HEK293 (cell line): ENCODE data around the gene PCDHAC1.

Source experiments
- CTCF ChIA-PET: fragments of 350-600 bp; formaldehyde crosslinking; extraction: SDS; loops from one replicate; lab custom pipeline; 2021; ENCODE audit warnings: antibody characterized with exemption; lab: Yijun Ruan, JAX
- POLR2A ChIA-PET: fragments of 300-600 bp; formaldehyde crosslinking; extraction: SDS; loops from one replicate; lab custom pipeline; 2020; ENCODE audit warnings: antibody characterized with exemption, inconsistent platforms; lab: Yijun Ruan, JAX
- H3K27ac ChIP-seq: fragments of 200-500 bp; sonication (Bioruptor generic); 2 replicates; pipeline ENCODE4 v1.5.1; 2014; ENCODE audit warnings: low read depth, low read length, control low read depth, inconsistent platforms; ENCODE audit errors: extremely low read depth
- H3K36me3 ChIP-seq, 2 experiments: fragments of 200-500 bp in 1 of 2; sonication (Bioruptor generic) in 1 of 2; 1 replicate in 1 of 2; 2 replicates in 1 of 2; pipeline ENCODE4 v1.5.1; 2014 to 2017; ENCODE audit warnings: inconsistent platforms in 2 of 2, low read length in 2 of 2; ENCODE audit not compliant: control insufficient read depth in 2 of 2, insufficient read depth in 1 of 2
- H3K4me1 ChIP-seq: fragments of 200-500 bp; sonication (Bioruptor generic); 2 replicates; pipeline ENCODE4 v1.5.1; 2014; ENCODE audit warnings: mild to moderate bottlenecking, low read length, inconsistent platforms; ENCODE audit not compliant: control insufficient read depth, insufficient read depth
- H3K4me3 ChIP-seq: 2 replicates; pipeline ENCODE4 v1.5.1; 2011; ENCODE audit warnings: low read depth, mild to moderate bottlenecking, control low read depth, low read length, moderate library complexity
- H3K9me3 ChIP-seq: fragments of 200-500 bp; sonication (Bioruptor generic); 2 replicates; pipeline ENCODE4 v1.5.1; 2014; ENCODE audit warnings: low read depth, low read length, inconsistent platforms; ENCODE audit not compliant: control insufficient read depth, insufficient read depth
- KLF17 ChIP-seq: fragments of 450-650 bp; formaldehyde crosslinking; IDR thresholded peaks from 2 replicates; pipeline ENCODE4 v1.5.1; 2016; ENCODE audit warnings: missing biosample characterization, missing genetic modification characterization
- RBAK ChIP-seq: fragments of 450-650 bp; formaldehyde crosslinking; IDR thresholded peaks from 2 replicates; pipeline ENCODE4 v1.5.1; 2016; ENCODE audit warnings: missing biosample characterization, missing genetic modification characterization
- ZFHX2 ChIP-seq: fragments of 450-650 bp; formaldehyde crosslinking; conservative IDR thresholded peaks from 2 replicates; pipeline ENCODE4 v1.5.1; 2016; ENCODE audit warnings: missing biosample characterization, missing genetic modification characterization
- ZNF169 ChIP-seq: fragments of 450-650 bp; formaldehyde crosslinking; IDR thresholded peaks from 2 replicates; pipeline ENCODE4 v1.5.1; 2016; ENCODE audit warnings: missing biosample characterization, missing genetic modification characterization
- ZNF184 ChIP-seq: fragments of 450-650 bp; IDR thresholded peaks from 2 replicates; pipeline ENCODE4 v1.5.1; 2018; ENCODE audit warnings: missing biosample characterization, mild to moderate bottlenecking, missing genetic modification characterization
- ZNF248 ChIP-seq: fragments of 450-650 bp; formaldehyde crosslinking; IDR thresholded peaks from 2 replicates; pipeline ENCODE4 v1.5.1; 2017; ENCODE audit warnings: missing biosample characterization, missing genetic modification characterization
- ZNF280D ChIP-seq: fragments of 450-650 bp; formaldehyde crosslinking; IDR thresholded peaks from 2 replicates; pipeline ENCODE4 v1.5.1; 2016; ENCODE audit warnings: missing biosample characterization, missing genetic modification characterization
- ZNF362 ChIP-seq: fragments of 450-650 bp; formaldehyde crosslinking; IDR thresholded peaks from 2 replicates; pipeline ENCODE4 v1.5.1; 2016; ENCODE audit warnings: missing biosample characterization, missing genetic modification characterization
- ZNF37A ChIP-seq: fragments of 450-650 bp; IDR thresholded peaks from 2 replicates; pipeline ENCODE4 v1.5.1; 2018; ENCODE audit warnings: missing biosample characterization, missing genetic modification characterization
- ZNF398 ChIP-seq: fragments of 450-650 bp; formaldehyde crosslinking; IDR thresholded peaks from 2 replicates; pipeline ENCODE4 v1.5.1; 2017; ENCODE audit warnings: missing biosample characterization, missing genetic modification characterization
- ZNF501 ChIP-seq: fragments of 450-650 bp; formaldehyde crosslinking; IDR thresholded peaks from 2 replicates; pipeline ENCODE4 v1.5.1; 2016; ENCODE audit warnings: missing biosample characterization, missing genetic modification characterization
- ZNF530 ChIP-seq: fragments of 450-650 bp; formaldehyde crosslinking; IDR thresholded peaks from 2 replicates; pipeline ENCODE4 v1.5.1; 2016; ENCODE audit warnings: low read depth, missing biosample characterization, missing genetic modification characterization
- ZNF548 ChIP-seq: fragments of 450-650 bp; formaldehyde crosslinking; IDR thresholded peaks from 2 replicates; pipeline ENCODE4 v1.5.1; 2016; ENCODE audit warnings: missing biosample characterization, missing genetic modification characterization
- ZNF585B ChIP-seq: fragments of 450-650 bp; formaldehyde crosslinking; IDR thresholded peaks from 2 replicates; pipeline ENCODE4 v1.5.1; 2016; ENCODE audit warnings: missing biosample characterization, missing genetic modification characterization
- ZNF660 ChIP-seq: fragments of 450-650 bp; IDR thresholded peaks from 2 replicates; pipeline ENCODE4 v1.5.1; 2018; ENCODE audit warnings: missing biosample characterization, mild to moderate bottlenecking, missing genetic modification characterization
- ZNF701 ChIP-seq: fragments of 450-650 bp; formaldehyde crosslinking; IDR thresholded peaks from 2 replicates; pipeline ENCODE4 v1.5.1; 2016; ENCODE audit warnings: missing biosample characterization, missing genetic modification characterization
- ZNF791 ChIP-seq: fragments of 450-650 bp; formaldehyde crosslinking; IDR thresholded peaks from 2 replicates; pipeline ENCODE4 v1.5.1; 2016; ENCODE audit warnings: missing biosample characterization, missing genetic modification characterization
- ZNF843 ChIP-seq: fragments of 450-650 bp; formaldehyde crosslinking; IDR thresholded peaks from 2 replicates; pipeline ENCODE4 v1.5.1; 2016; ENCODE audit warnings: missing biosample characterization, missing genetic modification characterization

PCDHAC1 gene

GRCh38 chr5:140934964-140935606, 9.0 kb downstream of the PCDHAC1 start:
- Histone ChIP-seq H3K4me3 (no peak overlapping the region), H3K36me3 (no peaks in the 10 kb centered on the region), H3K4me1 (no peaks in the 10 kb centered on the region), H3K27ac (no peak overlapping the region), H3K9me3 (no peaks in the 10 kb centered on the region)
- ChIA-PET CTCF (interaction anchor here (0.6 to 2.8 kb wide), 6 partner anchors 8 to 385 kb away, joined by 3 to 17 read pairs (median 4); partner anchors contain the start of gene PCDHAC1), POLR2A (no interaction called here)
- TF ChIP-seq ZNF398 (tag by site-specific recombination): no peak

GRCh38 chr5:140946578-140946977, 20.5 kb downstream of the PCDHAC1 start:
- ChIA-PET POLR2A (no interaction called here), CTCF (no interaction called here)
- H3K9me3 ChIP-seq: no peaks in the 10 kb centered on the region
- no peaks in the 10 kb centered on the region for H3K36me3 ChIP-seq
- H3K27ac ChIP-seq: no peak overlapping the region
- H3K4me1 ChIP-seq: no peaks in the 10 kb centered on the region
- no peak overlapping the region for H3K4me3 ChIP-seq
- no peak for TF ChIP-seq KLF17 (tag by site-specific recombination)
- TF ChIP-seq ZNF184 (tag by site-specific recombination): no peak
- no peak for TF ChIP-seq RBAK (tag by site-specific recombination)
- no peak for TF ChIP-seq ZNF248
- TF ChIP-seq ZNF280D (tag by site-specific recombination): no peak
- TF ChIP-seq ZNF585B: no peak
- TF ChIP-seq ZFHX2: no peak
- TF ChIP-seq ZNF843 (tag by site-specific recombination): no peak
- no peak for TF ChIP-seq ZNF530 (tag by site-specific recombination)
- TF ChIP-seq ZNF701 (tag by site-specific recombination): no peak
- no peak for TF ChIP-seq ZNF548
- no peak for TF ChIP-seq ZNF660 (tag by site-specific recombination)
- TF ChIP-seq ZNF362 (tag by site-specific recombination): no peak
- no peak for TF ChIP-seq ZNF791 (tag by site-specific recombination)
- no peak for TF ChIP-seq ZNF37A (tag by site-specific recombination)
- TF ChIP-seq ZNF501 (tag by site-specific recombination): no peak
- no peak for TF ChIP-seq ZNF169
